Ramos (cell line): Measurements from ENCODE around the gene SPTB.
"Not testable (repeated sequence)": the region's sequence is repeated elsewhere in the genome, so short reads cannot be mapped to it uniquely, and the experiment has no call there.

ENCODE experiments used
- in situ Hi-C: fragments of 300-500 bp; cut with MboI; formaldehyde crosslinking; loops from one replicate; pipeline ENCODE4 v1.14.3; 2022; ENCODE audit warnings: low sequenced_read_pairs; ENCODE audit not compliant: unreplicated experiment

SPTB gene

GRCh38 chr14:64879635-64880220 lies at the start of gene SPTB:
TSS of gene SPTB (minus strand) at chr14:64879907. CDS start at chr14:64823094, 56,813 bp downstream.
- in situ Hi-C loops = no loop called here

DNA sequence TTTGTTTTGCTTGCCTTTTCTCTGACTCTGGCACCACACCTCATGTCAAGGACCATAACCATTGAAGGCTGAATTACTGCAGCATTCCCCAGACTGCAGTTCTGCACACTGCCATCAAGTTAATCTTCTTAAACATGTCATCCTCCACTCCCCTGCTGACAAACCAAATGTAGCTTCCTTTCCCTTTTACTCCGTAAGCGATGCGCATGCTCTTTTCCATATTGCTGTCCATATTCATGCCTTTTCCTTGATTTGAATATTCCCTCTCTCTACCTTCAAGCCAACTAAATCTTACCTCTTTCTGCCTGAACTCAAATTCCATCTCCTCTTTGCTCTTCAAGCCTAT lies 49.3 kb upstream of the SPTB start:
- in situ Hi-C loops = no loop called here

DNA sequence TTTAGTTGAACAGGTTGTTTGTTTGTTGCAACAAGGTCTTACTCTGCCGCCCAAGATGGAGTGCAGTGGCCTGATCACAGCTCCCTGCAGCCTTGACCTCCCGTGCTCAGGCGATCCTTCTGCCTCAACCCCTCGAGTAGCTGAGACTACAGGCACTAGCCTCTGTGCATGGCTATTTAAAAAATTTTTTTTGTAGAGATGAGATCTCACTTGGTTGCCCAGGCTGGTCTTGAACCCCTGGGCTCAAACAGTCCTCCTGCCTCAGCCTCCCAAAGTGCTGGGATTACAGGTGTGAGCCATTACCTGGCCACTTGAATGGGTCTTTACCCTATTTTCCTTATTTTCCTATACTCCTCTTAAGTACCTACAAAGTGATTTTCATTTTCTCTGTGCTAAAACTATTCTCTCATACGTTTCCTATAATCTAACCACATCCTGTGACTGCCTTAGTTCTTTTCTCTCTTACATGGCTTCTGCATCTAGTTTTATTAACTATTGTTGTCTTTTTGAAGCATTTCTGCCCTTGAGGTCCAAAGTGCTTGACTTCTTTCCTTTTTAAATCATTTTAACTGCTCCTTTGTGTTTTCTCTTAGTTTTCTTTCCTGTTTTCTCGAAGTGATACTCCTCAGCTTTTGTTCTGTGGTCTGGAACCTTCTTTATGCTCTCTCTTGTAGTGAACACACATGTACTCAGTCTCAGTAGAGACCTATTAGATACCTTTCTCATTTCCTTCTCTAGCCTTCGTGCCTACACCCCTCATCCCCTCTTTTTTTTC lies 48.7 kb upstream of the SPTB start:
- in situ Hi-C loops = no loop called here

GRCh38 chr14:64927031-64927430 lies 47.3 kb upstream of the SPTB start:
- in situ Hi-C loops = no loop called here

GRCh38 chr14:64926398-64926995 lies 46.8 kb upstream of the SPTB start:
- in situ Hi-C loops = no loop called here

GRCh38 chr14:64923015-64923414 lies 43.3 kb upstream of the SPTB start:
- in situ Hi-C loops = no loop called here

GRCh38 chr14:64920465-64920864 lies 40.8 kb upstream of the SPTB start:
- in situ Hi-C loops = no loop called here

DNA sequence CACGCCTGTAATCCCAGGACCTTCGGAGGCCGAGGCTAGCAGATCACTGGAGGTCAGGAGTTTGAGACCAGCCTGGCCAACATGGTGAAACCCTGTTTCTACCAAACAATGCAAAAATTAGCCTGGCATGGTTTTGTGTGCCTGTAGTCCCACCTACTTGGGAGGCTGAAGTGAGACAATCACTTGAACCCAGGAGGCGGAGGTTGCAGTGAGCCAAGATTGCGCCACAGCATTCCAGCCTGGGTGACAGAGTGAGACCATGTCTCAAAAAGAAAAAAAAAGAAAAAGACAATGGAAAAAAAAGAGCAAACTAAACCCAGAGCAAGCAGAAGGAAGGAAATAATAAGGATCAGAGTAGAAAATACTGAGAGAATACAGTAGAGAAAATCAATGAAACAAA lies 39.9 kb upstream of the SPTB start:
- in situ Hi-C loops = no loop called here

DNA sequence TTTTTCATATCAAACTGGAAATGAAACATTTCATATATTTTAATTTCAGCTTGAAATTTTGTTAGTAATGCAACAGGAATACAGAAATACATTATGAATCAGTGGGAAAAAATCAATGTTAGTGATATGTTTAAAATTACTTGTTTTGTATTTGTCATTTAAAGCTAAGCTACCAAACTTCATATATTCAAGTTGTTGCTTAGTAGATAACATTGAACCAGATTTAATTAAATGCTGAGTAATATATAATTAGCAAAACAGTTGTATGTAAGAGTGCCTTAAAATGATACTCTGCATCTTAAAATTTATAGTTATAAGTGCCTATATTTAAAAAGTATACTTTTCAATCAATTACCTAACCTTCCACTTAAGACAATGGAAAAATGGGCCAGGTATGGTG lies 39.5 kb upstream of the SPTB start:
- in situ Hi-C loops = no loop called here

DNA sequence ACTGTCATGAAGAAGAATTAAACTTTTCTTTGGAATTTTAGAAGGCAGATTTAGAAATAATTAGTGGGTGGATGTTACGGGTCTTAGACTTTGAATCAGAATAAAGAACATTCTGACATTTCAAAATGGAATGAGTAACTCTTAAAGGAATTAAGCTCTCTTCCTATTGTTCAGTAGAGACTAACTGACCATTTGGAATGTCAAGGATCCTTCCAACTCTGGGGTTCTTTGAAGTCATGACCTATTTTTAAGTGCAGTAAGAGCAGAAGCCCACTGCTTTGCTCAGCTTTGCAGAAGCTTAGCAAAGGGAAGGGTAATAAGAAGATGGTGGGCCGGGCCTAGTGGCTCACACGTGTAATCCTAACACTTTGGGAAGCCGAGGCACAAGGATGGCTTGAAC lies 38.5 kb upstream of the SPTB start:
- in situ Hi-C loops = no loop called here

- in situ Hi-C loops = no loop called here
Observed at GRCh38 chr14:64915797-64916196, 36.1 kb upstream of the SPTB start.

DNA sequence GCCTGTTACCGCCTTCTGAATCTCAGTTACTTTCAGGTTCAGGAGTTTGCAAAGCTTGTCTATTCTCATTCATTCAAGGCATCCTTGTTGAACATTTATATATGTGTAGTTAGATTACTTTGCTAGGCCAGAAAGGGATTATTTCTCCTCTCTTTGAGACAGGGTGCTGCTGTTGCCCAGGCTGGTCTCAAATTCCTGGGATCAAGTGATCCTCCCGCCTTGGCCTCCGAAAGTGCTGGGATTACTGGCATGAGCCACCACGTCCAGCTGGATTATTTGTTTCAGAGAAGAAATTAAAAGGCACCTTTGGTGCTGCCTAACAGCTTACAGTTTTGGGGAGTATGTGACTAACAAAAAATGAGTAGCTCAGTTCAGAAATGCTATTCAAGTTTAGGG lies 35.3 kb upstream of the SPTB start:
- in situ Hi-C loops = no loop called here

GRCh38 chr14:64914237-64915028 lies 34.7 kb upstream of the SPTB start, which contains the start of gene CHURC1:
TSS of gene CHURC1 (plus strand) at chr14:64914455. CDS start at chr14:64914496, 41 bp downstream.
- in situ Hi-C loops = no loop called here

- in situ Hi-C loops = not testable (repeated sequence)
Observed at GRCh38 chr14:64913477-64913876, 33.8 kb upstream of the SPTB start.

DNA sequence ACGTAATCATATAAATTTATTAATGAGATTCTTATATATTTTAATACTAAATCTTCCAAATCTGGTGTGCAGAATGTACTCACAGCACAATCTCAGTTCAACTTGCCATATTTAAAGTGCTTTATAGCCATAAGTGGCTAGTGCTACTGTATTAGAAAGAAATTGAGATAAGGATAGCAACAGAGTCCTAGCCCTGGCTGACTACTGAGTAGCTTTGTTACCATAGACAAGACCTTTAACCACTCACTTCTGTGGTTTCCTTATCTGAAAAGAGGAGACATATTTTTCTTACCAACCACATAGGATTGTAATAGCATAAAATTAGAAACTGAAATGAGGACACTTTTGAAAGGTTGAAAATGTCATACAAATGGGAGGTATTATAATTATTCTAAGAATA lies 32.6 kb upstream of the SPTB start:
- in situ Hi-C loops = no loop called here

- in situ Hi-C loops = no loop called here
Observed at GRCh38 chr14:64910847-64911495, 31.3 kb upstream of the SPTB start.

DNA sequence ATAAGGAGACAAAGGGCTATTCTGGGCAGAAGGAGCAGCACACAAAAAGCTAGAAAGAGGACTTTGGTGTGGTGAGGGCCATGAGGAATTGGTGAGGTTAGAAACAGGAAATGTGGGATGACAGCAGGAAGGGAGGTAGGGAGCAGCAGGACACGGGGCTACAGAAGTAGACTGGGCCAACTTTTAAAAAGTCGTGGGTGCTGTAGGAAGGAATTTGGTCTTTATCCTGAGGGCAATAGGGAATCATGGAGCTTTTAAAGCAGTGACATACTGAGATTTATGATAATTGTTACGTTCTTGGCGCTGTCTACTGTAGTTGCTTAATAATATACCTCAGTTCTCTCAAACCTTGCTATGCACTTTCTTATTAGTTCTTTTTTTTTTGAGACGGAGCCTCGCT lies 26.3 kb upstream of the SPTB start:
- in situ Hi-C loops = no loop called here

DNA sequence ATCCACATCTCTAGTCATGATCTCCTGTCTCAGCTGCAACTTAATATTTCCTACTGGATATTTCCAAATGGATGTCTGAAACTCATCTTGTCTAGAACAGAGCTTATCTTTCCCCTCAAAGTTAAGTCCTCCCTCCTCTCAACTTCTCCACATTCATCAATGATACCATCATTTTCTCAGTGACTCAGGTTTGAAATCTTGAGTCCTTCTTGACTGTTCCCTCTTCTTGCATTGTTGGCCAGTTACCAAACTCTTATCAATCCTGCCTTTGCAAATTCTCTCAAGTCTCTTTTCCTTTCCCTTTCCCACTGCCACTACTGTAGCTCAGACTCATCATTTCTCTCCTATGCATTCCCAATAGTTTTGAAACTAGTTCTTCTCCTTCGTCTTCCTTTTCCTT lies 20.3 kb upstream of the SPTB start:
- in situ Hi-C loops = no loop called here

- in situ Hi-C loops = no loop called here
Observed at GRCh38 chr14:64891839-64892375, 12.2 kb upstream of the SPTB start.

GRCh38 chr14:64891173-64891838 lies 11.6 kb upstream of the SPTB start:
- in situ Hi-C loops = no loop called here
